HEK293 (cell line): ENCODE data around the gene CETP.

Experiments used
- MZF1 ChIP-seq: fragments of 450-650 bp; formaldehyde crosslinking; IDR thresholded peaks from 2 replicates; pipeline ENCODE4 v1.5.1; 2017; ENCODE audit warnings: missing biosample characterization, missing genetic modification characterization, borderline replicate concordance
- ZNF501 ChIP-seq: fragments of 450-650 bp; formaldehyde crosslinking; IDR thresholded peaks from 2 replicates; pipeline ENCODE4 v1.5.1; 2016; ENCODE audit warnings: missing biosample characterization, missing genetic modification characterization

DNA sequence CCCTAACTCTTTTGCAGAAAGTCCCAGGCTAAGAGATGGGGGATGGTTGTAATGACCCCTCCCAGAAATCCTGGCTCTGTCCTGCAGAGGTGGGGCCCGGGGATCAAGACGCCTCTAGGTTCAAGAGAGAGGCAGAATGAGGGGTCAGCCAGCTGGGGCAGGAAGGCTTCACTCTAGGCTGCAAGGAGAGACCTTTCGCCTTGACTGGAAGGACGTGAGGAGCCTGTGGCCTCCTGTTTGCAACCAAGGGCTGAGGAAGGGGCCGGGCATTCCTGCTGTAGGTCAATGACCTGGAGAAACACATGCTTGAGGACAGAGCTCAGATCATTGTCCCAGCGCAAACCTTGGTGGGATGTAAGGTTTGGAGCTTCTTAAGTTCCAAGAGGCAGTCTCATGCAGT, 8.7 kb upstream of the CETP start:
- TF ChIP-seq ZNF501 (tag by site-specific recombination) = no peak
- no peak for TF ChIP-seq MZF1 (tag by site-specific recombination)
